ENCODE results near the gene PCK2.

The PCK2 gene

GRCh38 chr14:24138396-24139271, 44.5 kb downstream of the PCK2 start:
- TF ChIP-seq POLR2AphosphoS5 (IDR thresholded peaks at IDR 0.05; ENCODE audit: low read depth, low read length), result no peak
- no peak for TF ChIP-seq TAF1 (IDR thresholded peaks at IDR 0.05; ENCODE audit: borderline replicate concordance, low read depth, low read length)
- TF ChIP-seq POLR2A (IDR thresholded peaks at IDR 0.05; ENCODE audit: low read depth, low read length), result no peak
- DNase-seq (ENCODE audit: insufficient read length) (no peak), FAIRE-seq (no peak)

GRCh38 chr14:24139272-24139934, 45.3 kb downstream of the PCK2 start:
- peak; percentile 32; the same call in 1 of the 2 replicates for TF ChIP-seq POLR2A (IDR thresholded peaks at IDR 0.05; ENCODE audit: low read depth, low read length)
- TF ChIP-seq TAF1 (IDR thresholded peaks at IDR 0.05; ENCODE audit: borderline replicate concordance, low read depth, low read length), result no peak
- peak; percentile 51; the same call in 1 of the 2 replicates for TF ChIP-seq POLR2AphosphoS5 (IDR thresholded peaks at IDR 0.05; ENCODE audit: low read depth, low read length)
- no peak for FAIRE-seq
- DNase-seq (ENCODE audit: insufficient read length), result no peak

GRCh38 chr14:24141097-24141880, 47.2 kb downstream of the PCK2 start, which contains the start of gene EMC9:
Gene EMC9 (minus strand): TSS chr14:24141591. CDS start chr14:24141304, 287 bp downstream.
- peak; percentile 82; the same call in 1 of the 2 replicates for TF ChIP-seq TAF1 (IDR thresholded peaks at IDR 0.05; ENCODE audit: borderline replicate concordance, low read depth, low read length)
- TF ChIP-seq POLR2A (IDR thresholded peaks at IDR 0.05; ENCODE audit: low read depth, low read length), result peak; percentile 90
- TF ChIP-seq POLR2AphosphoS5 (IDR thresholded peaks at IDR 0.05; ENCODE audit: low read depth, low read length), result peak; percentile 86
- DNase-seq (ENCODE audit: insufficient read length) (peak; percentile 96), FAIRE-seq (peak; percentile 95)

GRCh38 chr14:24143511-24143910, 49.4 kb downstream of the PCK2 start:
- FAIRE-seq (no peak), DNase-seq (ENCODE audit: insufficient read length) (no peak)
- TF ChIP-seq POLR2A (IDR thresholded peaks at IDR 0.05; ENCODE audit: low read depth, low read length) (no peak; the same call in 1 of the 2 replicates), TAF1 (IDR thresholded peaks at IDR 0.05; ENCODE audit: borderline replicate concordance, low read depth, low read length) (no peak), POLR2AphosphoS5 (IDR thresholded peaks at IDR 0.05; ENCODE audit: low read depth, low read length) (no peak)

GRCh38 chr14:24144451-24144850, 50.3 kb downstream of the PCK2 start:
- FAIRE-seq (no peak), DNase-seq (ENCODE audit: insufficient read length) (no peak)
- no peak for TF ChIP-seq TAF1 (IDR thresholded peaks at IDR 0.05; ENCODE audit: borderline replicate concordance, low read depth, low read length)
- TF ChIP-seq POLR2AphosphoS5 (IDR thresholded peaks at IDR 0.05; ENCODE audit: low read depth, low read length), result no peak
- TF ChIP-seq POLR2A (IDR thresholded peaks at IDR 0.05; ENCODE audit: low read depth, low read length), result no peak

- TF ChIP-seq POLR2A (IDR thresholded peaks at IDR 0.05; ENCODE audit: low read depth, low read length), result no peak
- TF ChIP-seq POLR2AphosphoS5 (IDR thresholded peaks at IDR 0.05; ENCODE audit: low read depth, low read length), result no peak
- TF ChIP-seq TAF1 (IDR thresholded peaks at IDR 0.05; ENCODE audit: borderline replicate concordance, low read depth, low read length), result no peak
- FAIRE-seq, result no peak
- no peak for DNase-seq (ENCODE audit: insufficient read length)
These were observed 51.1 kb downstream of the PCK2 start for GRCh38 chr14:24145219-24145618.

- DNase-seq (ENCODE audit: insufficient read length) (no peak), FAIRE-seq (no peak)
- TF ChIP-seq POLR2A (IDR thresholded peaks at IDR 0.05; ENCODE audit: low read depth, low read length) (no peak), TAF1 (IDR thresholded peaks at IDR 0.05; ENCODE audit: borderline replicate concordance, low read depth, low read length) (no peak), POLR2AphosphoS5 (IDR thresholded peaks at IDR 0.05; ENCODE audit: low read depth, low read length) (no peak)
These were observed 51.8 kb downstream of the PCK2 start for GRCh38 chr14:24145690-24146452.

GRCh38 chr14:24146453-24146977, 52.4 kb downstream of the PCK2 start, which contains the start of gene PSME2:
Gene PSME2 (minus strand): TSS chr14:24146610. CDS start chr14:24146581, 29 bp downstream.
- TF ChIP-seq POLR2AphosphoS5 (IDR thresholded peaks at IDR 0.05; ENCODE audit: low read depth, low read length) (peak; percentile 81), TAF1 (IDR thresholded peaks at IDR 0.05; ENCODE audit: borderline replicate concordance, low read depth, low read length) (0 out of 2 replicates have a peak, but pooled peaks have one; percentile 66), POLR2A (IDR thresholded peaks at IDR 0.05; ENCODE audit: low read depth, low read length) (peak; percentile 78)
- DNase-seq (ENCODE audit: insufficient read length) (peak; percentile 93), FAIRE-seq (no peak)

GRCh38 chr14:24146978-24147760, 53.1 kb downstream of the PCK2 start, which contains the start of gene RNF31:
Gene RNF31 (plus strand): TSS chr14:24147498. CDS start chr14:24147699, 201 bp downstream.
- FAIRE-seq (peak; percentile 93), DNase-seq (ENCODE audit: insufficient read length) (peak; percentile 93)
- TF ChIP-seq TAF1 (IDR thresholded peaks at IDR 0.05; ENCODE audit: borderline replicate concordance, low read depth, low read length) (peak; percentile 41; the same call in 1 of the 2 replicates), POLR2AphosphoS5 (IDR thresholded peaks at IDR 0.05; ENCODE audit: low read depth, low read length) (peak; percentile 58), POLR2A (IDR thresholded peaks at IDR 0.05; ENCODE audit: low read depth, low read length) (peak; percentile 69)

Data from GM12892 (cell line).